Transverse colon (tissue), 4 donors: ENCODE results near the gene OMP.

Source experiments
- CTCF ChIP-seq, 5 experiments: fragments of 200-600 bp in 3 of 5; fragments of 450-650 bp in 2 of 5; sonication (generic) in 3 of 5; IDR thresholded peaks; 1 replicate in 2 of 5; 2 replicates in 3 of 5; pipeline ENCODE4 v1.5.1; 2016 to 2017; ENCODE audit warnings: antibody characterized with exemption in 5 of 5, inconsistent platforms in 3 of 5, mild to moderate bottlenecking in 2 of 5, moderate library complexity in 1 of 5
- EP300 ChIP-seq: sonication (generic); formaldehyde crosslinking; IDR thresholded peaks from one replicate; pipeline ENCODE4 v1.6.1; 2017; ENCODE audit warnings: antibody characterized with exemption, low read depth
- POLR2A ChIP-seq: fragments of 450-650 bp; IDR thresholded peaks from one replicate; pipeline ENCODE4 v1.6.1; 2016; ENCODE audit warnings: antibody characterized with exemption, mild to moderate bottlenecking, moderate library complexity
- POLR2AphosphoS5 ChIP-seq, 3 donors: sonication (generic); formaldehyde crosslinking; IDR thresholded peaks; one replicate each; pipeline ENCODE4 v1.6.1; 2016; ENCODE audit warnings: antibody characterized with exemption in 3 of 3

- peak; percentile 99 to 100 (median 99) for TF ChIP-seq CTCF (IDR thresholded peaks at IDR 0.05)
- no peak for TF ChIP-seq EP300
- TF ChIP-seq POLR2AphosphoS5 (IDR thresholded peaks at IDR 0.05): no peak
- peak; percentile 3 for TF ChIP-seq POLR2A
These were observed 24.7 kb downstream of the OMP start for GRCh38 chr11:77127235-77127911.
